H9 (cell line): ENCODE measurements around the gene MAP3K7CL. TPM values are rescaled to one million over a fixed set of nuclear protein-coding genes. Genes with fewer than 3 reads are reported as not detected.

Experiments used
- DNase-seq: peaks from one replicate; pipeline ENCODE4 v3.0.0-alpha.2; 2017
- H2AFZ ChIP-seq: one replicate; pipeline ENCODE4 v1.6.1; 2013; ENCODE audit warnings: mild to moderate bottlenecking, low read length, control low read depth, moderate library complexity
- H2AK5ac ChIP-seq: 2 replicates; pipeline ENCODE4 v1.6.1; 2013; ENCODE audit warnings: low read length, control low read depth, mixed read lengths; ENCODE audit not compliant: insufficient read length
- H2BK120ac ChIP-seq: one replicate; pipeline ENCODE4 v1.6.1; 2013; ENCODE audit warnings: low read depth, mild to moderate bottlenecking, low read length, control low read depth, inconsistent platforms; ENCODE audit not compliant: poor library complexity, severe bottlenecking
- H2BK12ac ChIP-seq: 2 replicates; pipeline ENCODE4 v1.6.1; 2013; ENCODE audit warnings: low read length, control low read depth, mixed read lengths, low read depth; ENCODE audit not compliant: insufficient read length
- H2BK15ac ChIP-seq: 2 replicates; pipeline ENCODE4 v1.6.1; 2013; ENCODE audit warnings: low read depth, low read length, control low read depth
- H2BK20ac ChIP-seq: one replicate; pipeline ENCODE4 v1.6.1; 2013; ENCODE audit warnings: low read depth, mild to moderate bottlenecking, low read length, control low read depth, inconsistent platforms; ENCODE audit not compliant: poor library complexity, severe bottlenecking
- H2BK5ac ChIP-seq: 2 replicates; pipeline ENCODE4 v1.6.1; 2013; ENCODE audit warnings: low read length, control low read depth, mixed read lengths; ENCODE audit not compliant: insufficient read length
- H3K14ac ChIP-seq: 2 replicates; pipeline ENCODE4 v1.6.1; 2013; ENCODE audit warnings: low read length, control low read depth; ENCODE audit not compliant: insufficient read depth
- H3K18ac ChIP-seq: 2 replicates; pipeline ENCODE4 v1.6.1; 2013; ENCODE audit warnings: low read depth, mild to moderate bottlenecking, mixed read lengths, low read length, control low read depth; ENCODE audit not compliant: insufficient read length
- H3K23ac ChIP-seq: 2 replicates; pipeline ENCODE4 v1.6.1; 2013; ENCODE audit warnings: low read length, control low read depth, mixed read lengths, low read depth; ENCODE audit not compliant: insufficient read length
- H3K23me2 ChIP-seq: 2 replicates; pipeline ENCODE4 v1.6.1; 2013; ENCODE audit warnings: low read depth, mild to moderate bottlenecking, mixed read lengths, low read length, control low read depth; ENCODE audit not compliant: insufficient read length, poor library complexity, severe bottlenecking
- H3K27ac ChIP-seq: 2 replicates; pipeline ENCODE4 v1.5.1; 2013; ENCODE audit warnings: low read length, control low read depth, mixed read lengths, low read depth; ENCODE audit not compliant: insufficient read length
- H3K27me3 ChIP-seq: 2 replicates; pipeline ENCODE4 v1.6.1; 2013; ENCODE audit warnings: low read length, control low read depth, inconsistent platforms; ENCODE audit not compliant: insufficient read depth
- H3K4ac ChIP-seq: 2 replicates; pipeline ENCODE4 v1.6.1; 2013; ENCODE audit warnings: low read depth, mild to moderate bottlenecking, control low read depth, inconsistent platforms, low read length, moderate library complexity
- H3K4me1 ChIP-seq: 2 replicates; pipeline ENCODE4 v1.6.1; 2013; ENCODE audit warnings: low read length, control low read depth, inconsistent platforms; ENCODE audit not compliant: insufficient read depth
- H3K4me2 ChIP-seq: 2 replicates; pipeline ENCODE4 v1.6.1; 2013; ENCODE audit warnings: low read length, control low read depth, mixed read lengths; ENCODE audit not compliant: insufficient read length, insufficient read depth
- H3K56ac ChIP-seq: 2 replicates; pipeline ENCODE4 v1.6.1; 2013; ENCODE audit warnings: low read depth, mild to moderate bottlenecking, mixed read lengths, low read length, control low read depth; ENCODE audit not compliant: insufficient read length
- H3K79me1 ChIP-seq: 2 replicates; pipeline ENCODE4 v1.6.1; 2013; ENCODE audit warnings: low read depth, mild to moderate bottlenecking, moderate library complexity, low read length, control low read depth, inconsistent platforms; ENCODE audit not compliant: insufficient read depth, poor library complexity, severe bottlenecking
- H3K79me2 ChIP-seq: 2 replicates; pipeline ENCODE4 v1.6.1; 2013; ENCODE audit warnings: low read length, control low read depth, inconsistent platforms; ENCODE audit not compliant: insufficient read depth
- H3K9ac ChIP-seq: 2 replicates; pipeline ENCODE4 v1.6.1; 2013; ENCODE audit warnings: low read length, control low read depth, mixed read lengths; ENCODE audit not compliant: insufficient read length; ENCODE audit errors: extremely low read depth
- H3K9me3 ChIP-seq: one replicate; pipeline ENCODE4 v1.6.1; 2013; ENCODE audit warnings: low read depth, low read length, inconsistent platforms; ENCODE audit not compliant: control insufficient read depth
- H3T11ph ChIP-seq: one replicate; pipeline ENCODE4 v1.6.1; 2013; ENCODE audit warnings: mild to moderate bottlenecking, low read length, control low read depth, inconsistent platforms
- H4K20me1 ChIP-seq: one replicate; pipeline ENCODE4 v1.6.1; 2013; ENCODE audit not compliant: control insufficient read depth, insufficient read length, insufficient read depth
- H4K5ac ChIP-seq: 2 replicates; pipeline ENCODE4 v1.6.1; 2013; ENCODE audit warnings: low read depth, mild to moderate bottlenecking, mixed read lengths, low read length, control low read depth; ENCODE audit not compliant: insufficient read length
- H4K8ac ChIP-seq: replicated peaks from 2 replicates; pipeline ENCODE4 v1.6.1; 2013; ENCODE audit warnings: low read length, control low read depth, mixed read lengths, low read depth; ENCODE audit not compliant: insufficient read length
- H4K91ac ChIP-seq: 2 replicates; pipeline ENCODE4 v1.6.1; 2013; ENCODE audit warnings: low read depth, mild to moderate bottlenecking, moderate library complexity, mixed read lengths, low read length, control low read depth; ENCODE audit not compliant: insufficient read length
- H3K27ac Mint-ChIP-seq, 3 experiments: 2 replicates in 2 of 3; 3 replicates in 1 of 3; pipeline ENCODE4 v1.8.0; 2020 to 2021; ENCODE audit warnings: mixed read lengths in 3 of 3, mild to moderate bottlenecking in 1 of 3, moderate library complexity in 1 of 3
- H3K27me3 Mint-ChIP-seq: 2 replicates; pipeline ENCODE4 v1.8.0; 2021; ENCODE audit warnings: low read depth, mild to moderate bottlenecking, moderate library complexity, mixed read lengths
- H3K36me3 Mint-ChIP-seq, 3 experiments: 2 replicates in 2 of 3; 3 replicates in 1 of 3; pipeline ENCODE4 v1.8.0; 2020 to 2021; ENCODE audit warnings: low read depth in 3 of 3, mixed read lengths in 3 of 3; ENCODE audit not compliant: insufficient read depth in 1 of 3
- H3K4me1 Mint-ChIP-seq, 2 experiments: 2 replicates each; pipeline ENCODE4 v1.8.0; 2020; ENCODE audit warnings: mixed read lengths in 2 of 2
- H3K4me3 Mint-ChIP-seq, 2 experiments: 2 replicates in 1 of 2; 3 replicates in 1 of 2; pipeline ENCODE4 v1.8.0; 2020 to 2021; ENCODE audit warnings: mild to moderate bottlenecking in 2 of 2, mixed read lengths in 2 of 2, moderate library complexity in 1 of 2
- H3K9me3 Mint-ChIP-seq, 2 experiments: 2 replicates in 1 of 2; 3 replicates in 1 of 2; pipeline ENCODE4 v1.8.0; 2020; ENCODE audit warnings: mild to moderate bottlenecking in 2 of 2, mixed read lengths in 2 of 2, moderate library complexity in 1 of 2
- CTCF ChIP-seq: fragments of 200-600 bp; sonication (generic); conservative IDR thresholded peaks from 3 replicates; pipeline ENCODE4 v1.8.0; 2021; ENCODE audit warnings: antibody characterized with exemption, mild to moderate bottlenecking
- WGBS: extraction: QIAGEN DNeasy Blood & Tissue Kit; methylation state at CpG from one replicate; pipeline ENCODE4 v1.1.7; 2013; ENCODE audit warnings: missing lambda C conversion rate, low lambda C conversion rate, mixed read lengths; ENCODE audit not compliant: insufficient read length; ENCODE audit errors: extremely low coverage; 5-methylcytosine and 5-hydroxymethylcytosine counted together
- total RNA-seq: library from RNA; stranded (reverse); gene quantifications from 2 replicates; pipeline ENCODE4 v1.2.1, GENCODE V29; 2021

Gene MAP3K7CL
- total RNA-seq, 1 experiment from 2014 or later = not detected

GRCh38 chr21:29174607-29175013 is 44.2 kb downstream of the MAP3K7CL start:
- H3K27me3 ChIP-seq = no peaks in the 10 kb centered on the region
- H3K23me2 ChIP-seq = no peaks in the 10 kb centered on the region
- no peak overlapping the region for H3K4me2 ChIP-seq
- H2BK20ac ChIP-seq = no peak overlapping the region
- no peak for DNase-seq
- no CpG with 5 or more reads among the region's 9 CpGs for WGBS
- H3K79me2 ChIP-seq = no peaks in the 10 kb centered on the region
- H4K20me1 ChIP-seq = no peaks in the 10 kb centered on the region
- no peak overlapping the region for H3T11ph ChIP-seq
- no peak overlapping the region for H3K56ac ChIP-seq
- H4K5ac ChIP-seq = no peak overlapping the region
- H3K4me3 Mint-ChIP-seq = no peak overlapping the region
- H4K8ac ChIP-seq = no peak overlapping the region
- no peak overlapping the region for H2AK5ac ChIP-seq
- H3K27me3 Mint-ChIP-seq = peaks cover 5% of the 10 kb centered on the region; the same call in 1 of the 2 replicates
- H3K27ac ChIP-seq = no peak overlapping the region
- no peaks in the 10 kb centered on the region for H3K4me1 Mint-ChIP-seq
- no peaks in the 10 kb centered on the region for H3K4me1 ChIP-seq
- H3K18ac ChIP-seq = no peak overlapping the region
- TF ChIP-seq CTCF = no peak
- H3K36me3 Mint-ChIP-seq = no peaks in the 10 kb centered on the region
- H2BK15ac ChIP-seq = no peak overlapping the region
- no peak overlapping the region for H2AFZ ChIP-seq
- no peak overlapping the region for H4K91ac ChIP-seq
- no peak overlapping the region for H3K9ac ChIP-seq
- H3K4ac ChIP-seq = no peak overlapping the region
- no peaks in the 10 kb centered on the region for H3K9me3 Mint-ChIP-seq
- no peak overlapping the region for H3K27ac Mint-ChIP-seq
- H3K9me3 ChIP-seq = no peaks in the 10 kb centered on the region
- H2BK5ac ChIP-seq = no peak overlapping the region
- H2BK120ac ChIP-seq = no peak overlapping the region
- no peak overlapping the region for H3K23ac ChIP-seq
- no peaks in the 10 kb centered on the region for H3K79me1 ChIP-seq
- H2BK12ac ChIP-seq = no peak overlapping the region
- no peak overlapping the region for H3K14ac ChIP-seq
